KOPT-K1 (cell line): ENCODE measurements around the gene IREB2.
"Not testable (repeated sequence)": the region's sequence is repeated elsewhere in the genome, so short reads cannot be mapped to it uniquely, and the experiment has no call there.

ENCODE experiments used
- H3K27ac ChIP-seq: fragments of 200-600 bp; sonication (generic); 2 replicates; pipeline ENCODE4 v1.5.1; 2016; ENCODE audit warnings: antibody characterized with exemption, mild to moderate bottlenecking, low read depth, low read length; ENCODE audit not compliant: poor library complexity, severe bottlenecking
- H3K36me3 ChIP-seq: fragments of 200-600 bp; sonication (generic); 2 replicates; pipeline ENCODE4 v1.5.1; 2017; ENCODE audit warnings: antibody characterized with exemption, mild to moderate bottlenecking, low read length, moderate library complexity; ENCODE audit not compliant: insufficient read depth
- H3K9me3 ChIP-seq: fragments of 200-600 bp; sonication (generic); 2 replicates; pipeline ENCODE4 v1.5.1; 2017; ENCODE audit warnings: antibody characterized with exemption, low read length, mild to moderate bottlenecking; ENCODE audit not compliant: insufficient read depth, poor library complexity, severe bottlenecking

The IREB2 gene

DNA sequence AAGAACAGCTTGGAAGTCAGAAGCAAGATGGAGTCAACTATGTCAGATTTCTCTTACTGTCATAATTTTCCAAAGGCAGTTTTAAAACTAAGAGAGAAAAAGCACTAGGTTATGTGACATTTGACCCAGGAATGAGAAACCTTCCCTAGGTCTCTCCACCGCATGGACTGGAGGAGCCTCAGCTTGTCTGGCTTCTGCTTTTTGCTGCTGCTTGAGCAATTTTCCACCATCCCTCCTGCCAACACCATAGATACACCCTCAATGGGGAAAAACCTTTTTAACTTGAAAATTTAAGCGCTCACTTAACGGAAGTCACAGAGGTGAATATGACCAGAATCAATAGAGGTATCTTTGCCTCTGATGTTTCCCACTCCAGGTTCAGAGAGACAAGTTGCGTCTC, 17.8 kb upstream of the IREB2 start:
- Histone ChIP-seq H3K36me3 (no peaks in the 10 kb centered on the region), H3K9me3 (no peaks in the 10 kb centered on the region), H3K27ac (no peak overlapping the region)

DNA sequence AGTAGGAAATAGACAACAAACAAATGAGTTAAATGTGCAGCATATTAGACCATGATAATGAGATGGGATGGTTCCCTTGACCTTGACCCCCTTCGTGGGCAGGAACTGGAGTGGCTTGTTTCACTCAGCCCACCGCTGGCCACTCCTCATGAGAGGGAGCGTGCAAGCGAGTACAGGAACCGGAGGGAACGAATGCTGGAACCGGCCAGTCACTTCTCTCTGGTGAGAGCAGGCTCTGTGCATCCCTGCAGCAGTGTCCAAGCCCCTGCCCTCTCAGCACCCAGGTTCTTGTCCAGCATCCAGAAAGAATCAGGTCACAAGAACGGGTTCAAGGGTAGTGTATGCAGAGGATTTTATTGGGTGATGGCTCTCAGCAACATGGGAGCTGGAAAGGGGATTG, 17.2 kb upstream of the IREB2 start:
- H3K9me3 ChIP-seq = no peaks in the 10 kb centered on the region

DNA sequence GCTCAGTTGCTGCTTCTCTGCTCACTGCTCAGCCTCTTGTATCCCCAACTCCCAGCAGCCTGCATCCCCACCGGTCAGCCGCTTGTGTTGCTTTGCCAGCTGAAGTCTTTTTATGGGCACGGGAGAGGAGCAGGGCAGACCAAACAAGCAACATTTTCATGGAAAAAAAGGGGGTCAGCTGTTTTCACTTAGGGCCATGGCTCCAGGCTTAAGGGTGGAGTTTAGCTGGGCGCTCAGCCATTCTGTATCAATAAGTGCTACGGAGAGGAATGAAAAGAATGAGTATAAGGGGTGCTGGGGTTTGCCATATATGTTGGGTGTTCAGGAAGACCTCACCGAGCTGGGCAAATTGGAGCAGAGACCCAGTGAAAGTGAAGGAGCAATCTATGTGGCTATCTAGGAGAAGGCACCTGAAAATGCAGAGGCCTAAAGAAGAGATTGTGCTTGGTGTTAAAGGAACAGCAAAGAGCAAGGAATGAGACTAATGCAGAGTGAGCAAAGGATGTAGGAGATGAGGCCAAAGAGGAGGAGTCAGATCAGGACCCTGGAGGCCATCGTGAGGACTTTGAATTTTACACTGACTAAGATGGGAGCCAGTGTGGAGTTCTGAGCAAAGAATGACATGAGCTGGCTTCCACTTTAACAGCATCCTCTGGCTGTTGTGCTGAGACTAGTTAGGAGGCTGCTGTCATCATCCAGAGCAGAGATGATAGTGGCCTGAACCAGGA, 16.6 kb upstream of the IREB2 start:
- no peaks in the 10 kb centered on the region for H3K9me3 ChIP-seq
- no peak overlapping the region for H3K27ac ChIP-seq
- no peaks in the 10 kb centered on the region for H3K36me3 ChIP-seq

More for the DNA sequence above, 17.2 kb upstream of the IREB2 start:
- Histone ChIP-seq H3K27ac (no peak overlapping the region), H3K36me3 (no peaks in the 10 kb centered on the region)

DNA sequence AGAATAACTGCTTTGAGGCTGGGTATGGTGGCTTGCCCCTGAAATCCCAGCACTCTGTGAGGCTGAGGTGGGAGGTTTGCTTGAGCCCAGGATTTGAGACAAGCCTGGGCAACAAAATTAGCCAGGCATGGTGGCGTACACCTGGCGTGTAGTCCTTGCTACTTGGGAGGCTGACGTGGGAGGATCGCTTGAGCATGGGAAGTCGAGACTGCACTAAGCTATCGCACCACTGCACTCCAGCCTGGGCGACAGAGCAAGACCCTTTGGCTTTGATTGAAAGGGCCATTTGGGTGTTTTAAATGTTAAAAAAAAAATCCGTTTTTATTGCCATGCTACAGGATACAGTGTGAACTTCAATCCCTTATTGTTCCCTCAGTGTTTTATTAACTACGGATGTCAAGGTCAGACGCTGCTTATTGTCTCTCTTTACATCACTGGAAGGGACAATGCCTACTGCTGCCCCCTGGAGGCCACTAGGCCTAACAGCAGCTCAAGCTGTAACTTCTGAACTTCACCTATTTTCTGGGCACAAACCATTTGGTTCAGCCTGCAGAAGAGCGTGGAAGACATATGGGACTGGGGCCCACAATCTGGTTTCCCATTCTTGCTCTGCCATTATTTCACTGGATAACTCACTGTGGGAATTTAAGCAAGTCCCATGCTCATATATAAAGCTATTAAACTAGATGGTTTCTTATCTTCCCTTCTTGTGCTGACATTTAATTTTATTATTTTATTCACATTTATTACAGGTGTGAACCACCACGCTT, 15.3 kb upstream of the IREB2 start:
- Histone ChIP-seq H3K36me3 (no peaks in the 10 kb centered on the region), H3K9me3 (no peaks in the 10 kb centered on the region), H3K27ac (no peak overlapping the region)

DNA sequence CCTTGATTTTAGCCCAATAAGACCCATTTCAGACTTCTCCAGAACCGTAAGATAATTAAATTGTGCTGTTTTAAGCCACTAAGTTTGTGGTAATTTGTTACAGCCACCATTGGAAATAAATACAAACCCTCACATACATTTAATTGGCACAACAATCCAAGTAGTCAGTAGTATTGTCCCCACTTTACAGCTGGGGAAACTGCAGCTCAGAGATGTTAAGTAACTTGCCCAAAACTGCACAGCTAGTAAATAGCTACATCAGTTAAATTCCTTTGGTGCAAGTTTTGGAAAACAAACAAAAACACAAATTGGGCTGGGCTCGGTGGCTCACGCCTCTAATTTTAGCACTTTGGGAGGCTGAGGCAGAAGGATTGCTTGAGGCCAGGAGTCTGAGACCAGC, 13.3 kb upstream of the IREB2 start:
- Histone ChIP-seq H3K9me3 (no peaks in the 10 kb centered on the region), H3K36me3 (no peaks in the 10 kb centered on the region), H3K27ac (peak overlapping the region; percentile 7)

DNA sequence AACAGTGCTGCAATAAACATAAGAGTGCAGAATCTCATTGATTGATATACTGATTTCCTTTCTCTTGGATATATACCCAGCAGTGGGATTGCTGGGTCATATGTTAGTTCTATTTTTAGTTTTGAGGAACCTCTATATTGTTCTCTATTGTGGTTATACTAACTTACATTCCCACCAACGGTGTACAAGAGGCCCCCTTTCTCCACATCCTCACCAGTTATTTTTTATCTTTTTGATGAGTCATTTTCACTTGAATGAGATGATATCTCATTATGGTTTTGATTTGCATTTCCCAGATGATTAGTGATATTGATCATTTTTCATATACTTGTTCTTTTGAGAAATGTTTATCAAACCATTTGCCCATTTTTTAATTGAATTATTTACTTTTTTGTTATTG, 12.4 kb upstream of the IREB2 start:
- Histone ChIP-seq H3K27ac (no peak overlapping the region), H3K36me3 (no peaks in the 10 kb centered on the region)

DNA sequence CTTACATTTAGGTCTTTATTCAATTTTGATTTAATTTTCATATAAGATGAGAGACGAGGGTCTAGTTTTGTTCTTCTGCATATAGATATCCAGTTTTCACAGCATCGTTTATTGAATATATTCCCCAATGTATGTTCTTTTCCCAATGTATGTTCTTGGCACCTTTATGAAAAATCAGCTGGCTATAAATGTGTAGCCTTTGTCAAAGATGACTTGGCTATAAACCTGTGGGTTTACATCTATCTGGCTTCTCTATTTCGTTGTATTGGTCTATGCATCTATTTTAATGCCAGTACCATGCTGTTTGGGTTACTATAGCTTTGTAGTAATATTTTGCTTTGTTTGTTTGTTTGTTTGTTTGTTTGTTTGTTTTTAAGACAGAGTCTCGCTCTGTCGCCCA, 11.7 kb upstream of the IREB2 start:
- no peaks in the 10 kb centered on the region for H3K9me3 ChIP-seq
- H3K27ac ChIP-seq = no peak overlapping the region
- no peaks in the 10 kb centered on the region for H3K36me3 ChIP-seq

More for the DNA sequence above, 12.4 kb upstream of the IREB2 start:
- H3K9me3 ChIP-seq = no peaks in the 10 kb centered on the region

DNA sequence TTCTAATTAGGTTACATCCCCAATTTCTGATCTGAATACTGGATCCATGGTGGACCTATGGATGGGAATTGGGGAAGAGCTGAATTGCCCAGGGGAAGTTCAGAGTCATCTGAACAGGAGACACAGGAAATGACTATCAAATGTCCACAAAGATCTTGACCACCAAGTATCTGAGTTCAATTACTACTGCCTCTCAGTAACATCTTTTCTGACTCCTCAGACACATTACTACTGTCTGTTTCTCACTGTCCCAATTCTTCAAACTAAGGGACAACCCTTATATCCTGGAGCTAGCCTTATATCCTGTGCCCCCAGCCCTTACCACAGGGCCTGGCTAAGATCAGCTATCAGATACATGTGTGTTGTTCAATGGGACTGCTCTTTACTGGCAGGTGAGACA, 10.1 kb upstream of the IREB2 start:
- no peak overlapping the region for H3K27ac ChIP-seq
- H3K9me3 ChIP-seq = no peaks in the 10 kb centered on the region
- H3K36me3 ChIP-seq = no peaks in the 10 kb centered on the region

DNA sequence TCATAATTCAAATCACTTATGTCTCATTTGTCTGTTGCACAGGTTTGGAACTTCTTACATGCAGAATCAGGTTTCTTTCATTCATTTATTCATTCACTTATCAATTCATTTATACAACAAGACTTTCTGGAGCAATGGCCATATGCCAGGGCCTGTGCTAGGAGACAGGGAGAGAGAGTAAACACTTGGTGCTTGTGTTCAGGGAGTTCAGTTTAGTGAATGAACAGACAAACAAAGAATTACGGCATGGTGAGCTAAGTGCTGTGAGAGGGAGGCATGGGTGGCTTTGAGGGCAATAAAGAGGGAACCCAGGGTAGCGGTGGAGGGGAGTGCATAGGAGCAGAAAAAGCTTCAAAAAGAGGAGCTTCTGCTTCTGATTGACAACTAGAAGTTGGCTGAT, 8.5 kb upstream of the IREB2 start:
- Histone ChIP-seq H3K36me3 (no peaks in the 10 kb centered on the region), H3K9me3 (no peaks in the 10 kb centered on the region), H3K27ac (no peak overlapping the region)

DNA sequence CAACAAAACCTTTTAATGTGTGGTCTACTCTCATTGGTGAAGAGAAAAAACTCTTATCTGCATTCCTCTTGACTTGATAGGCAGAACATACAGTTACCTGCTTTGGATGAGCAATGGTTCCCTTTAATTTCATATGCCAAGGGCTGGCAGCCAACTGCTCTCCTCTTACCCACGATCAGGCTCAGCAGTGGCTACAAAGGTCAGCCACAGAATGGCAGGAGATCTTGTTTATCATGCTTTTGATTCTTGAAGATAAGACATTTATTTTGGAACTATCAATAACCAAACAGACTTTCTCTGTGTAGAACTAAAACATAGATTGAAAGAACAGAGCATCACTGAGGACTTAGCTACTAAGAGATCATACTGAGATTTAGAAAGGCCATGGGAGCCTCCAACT, 6.1 kb upstream of the IREB2 start:
- Histone ChIP-seq H3K27ac (no peak overlapping the region), H3K9me3 (no peaks in the 10 kb centered on the region), H3K36me3 (no peaks in the 10 kb centered on the region)

DNA sequence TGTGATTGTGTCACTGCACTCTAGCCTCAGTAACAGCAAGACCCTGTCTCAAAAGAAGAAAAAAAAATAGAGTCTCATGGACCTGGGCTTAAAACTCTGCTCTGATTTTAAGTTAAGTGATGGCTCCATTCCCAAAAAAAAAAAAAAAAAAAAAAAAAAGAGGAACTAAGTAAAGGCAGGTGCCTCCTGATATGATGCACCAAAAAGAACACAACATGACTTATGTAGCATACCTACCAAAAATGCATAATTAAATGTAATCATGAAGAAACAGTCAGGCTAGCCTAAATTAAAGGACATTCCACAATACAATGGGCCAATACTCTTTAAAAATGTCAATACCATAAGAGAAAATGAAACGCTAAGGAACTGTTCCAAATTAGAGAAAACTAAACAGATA, 5.4 kb upstream of the IREB2 start:
- no peaks in the 10 kb centered on the region for H3K9me3 ChIP-seq
- no peaks in the 10 kb centered on the region for H3K36me3 ChIP-seq
- no peak overlapping the region for H3K27ac ChIP-seq

DNA sequence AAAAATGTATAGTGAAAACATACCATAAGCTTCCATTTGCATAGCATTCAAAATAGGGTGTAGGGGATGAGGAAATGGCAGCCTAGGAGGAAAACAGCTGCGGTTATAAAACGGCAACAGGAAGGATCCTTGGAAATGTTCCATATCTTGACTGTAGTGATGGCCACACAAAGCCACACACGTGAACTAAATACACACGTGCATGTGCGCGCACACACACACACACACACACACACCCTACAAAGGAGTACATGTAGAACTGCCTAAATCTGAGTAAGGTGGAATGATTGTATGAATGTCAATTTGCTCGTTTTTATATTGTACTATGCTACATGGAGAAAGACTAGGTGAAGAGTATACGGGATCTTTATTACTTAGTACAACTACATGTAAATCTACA, 3.9 kb upstream of the IREB2 start:
- Histone ChIP-seq H3K27ac (no peak overlapping the region), H3K36me3 (no peaks in the 10 kb centered on the region), H3K9me3 (no peaks in the 10 kb centered on the region)

DNA sequence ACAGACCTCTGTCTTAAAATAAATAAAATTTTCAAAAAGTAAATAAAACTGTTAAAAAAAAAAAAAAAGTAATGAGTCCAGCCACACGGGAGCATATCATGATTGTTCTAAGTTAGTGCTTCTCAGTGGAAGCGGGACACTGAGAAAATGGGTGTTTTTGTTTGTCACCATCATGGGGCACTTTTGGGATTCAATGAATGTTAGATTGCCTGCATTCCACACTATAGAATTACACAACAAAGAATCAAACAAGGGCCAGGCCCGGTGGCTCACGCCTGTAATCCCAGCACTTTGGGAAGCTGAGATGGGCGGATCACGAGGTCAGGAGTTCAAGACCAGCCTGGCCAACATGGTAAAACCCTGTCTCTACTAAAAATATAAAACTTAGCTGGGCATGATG, 3.3 kb upstream of the IREB2 start:
- not testable (repeated sequence) for H3K27ac ChIP-seq, H3K9me3 ChIP-seq, H3K36me3 ChIP-seq

DNA sequence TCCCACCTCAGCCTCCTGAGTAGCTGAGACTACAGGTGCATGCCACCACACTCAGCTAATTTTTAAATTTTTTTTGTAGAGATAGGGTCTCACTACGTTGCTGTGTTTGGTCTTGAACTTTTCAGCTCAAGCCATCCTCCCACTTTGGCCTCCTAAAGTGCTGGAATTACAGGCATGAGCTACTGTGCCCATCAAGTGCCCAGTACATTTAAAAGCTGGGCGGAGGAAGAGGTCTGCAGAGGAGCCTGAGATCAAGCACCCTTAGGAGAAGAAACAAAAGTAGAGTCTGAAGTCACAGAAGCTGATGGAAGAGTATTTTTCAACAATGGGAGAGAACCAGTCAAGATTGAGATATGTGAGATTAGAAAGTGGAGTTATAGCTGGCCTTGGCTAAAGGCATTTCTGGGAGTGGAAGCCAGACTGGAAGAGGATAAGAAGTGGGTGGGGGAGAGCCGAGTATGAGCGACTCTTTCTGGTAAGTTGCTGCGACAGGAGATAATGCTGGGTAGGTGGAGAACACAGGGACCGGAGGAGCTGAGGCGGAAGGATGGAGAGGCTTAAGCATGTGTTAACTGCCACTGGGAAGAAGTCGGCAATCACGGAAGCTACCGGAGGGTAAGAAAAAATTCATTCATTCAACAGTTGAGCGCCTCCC, 782 bp upstream of the IREB2 start:
- H3K36me3 ChIP-seq = peaks cover 27% of the 10 kb centered on the region
- peak overlapping the region; percentile 87 for H3K27ac ChIP-seq
- no peaks in the 10 kb centered on the region for H3K9me3 ChIP-seq

DNA sequence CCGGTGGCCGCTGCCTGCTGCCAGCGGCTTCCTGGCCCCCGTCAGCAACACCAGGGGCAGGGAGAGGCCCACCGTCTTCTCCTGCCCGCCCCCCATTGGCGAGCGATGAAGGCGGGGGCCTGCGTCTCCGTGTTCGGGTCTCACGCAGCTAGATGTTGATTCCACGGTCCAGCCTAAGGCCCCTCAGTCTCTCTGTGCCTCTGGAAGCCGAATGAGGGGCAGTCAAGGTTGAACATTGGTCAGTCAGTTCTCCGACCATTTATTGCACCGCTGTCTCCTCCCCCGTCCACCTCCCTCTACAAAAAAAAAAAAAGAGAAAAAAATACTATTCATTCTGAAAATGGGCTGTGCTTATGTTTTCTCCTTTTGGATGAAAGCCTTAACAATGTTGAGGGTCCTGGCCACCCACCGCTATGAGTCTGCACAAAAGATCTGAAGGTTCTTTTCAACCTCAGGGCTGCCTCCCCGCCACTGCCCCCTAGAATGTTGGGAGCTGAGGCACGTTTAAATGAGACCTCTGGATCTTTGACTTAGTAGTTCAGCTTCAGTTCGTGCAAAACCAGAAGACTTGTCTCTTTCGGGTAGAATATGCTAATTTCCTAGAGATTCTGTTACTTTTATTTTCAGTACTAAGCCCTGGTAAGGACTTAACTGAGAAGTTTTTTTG, 736 bp downstream of the IREB2 start:
- Histone ChIP-seq H3K27ac (peak overlapping the region; percentile 87), H3K9me3 (no peaks in the 10 kb centered on the region), H3K36me3 (peaks cover 41% of the 10 kb centered on the region)
